HG02973 (cell line): ENCODE measurements around the gene JARID2.

Experiments used
- ATAC-seq: cut with Tn5 transposase; IDR thresholded peaks from one replicate; pipeline ENCODE4 v1.9.1; 2021; ENCODE audit warnings: moderate library complexity; ENCODE audit not compliant: unreplicated experiment

The JARID2 gene

DNA sequence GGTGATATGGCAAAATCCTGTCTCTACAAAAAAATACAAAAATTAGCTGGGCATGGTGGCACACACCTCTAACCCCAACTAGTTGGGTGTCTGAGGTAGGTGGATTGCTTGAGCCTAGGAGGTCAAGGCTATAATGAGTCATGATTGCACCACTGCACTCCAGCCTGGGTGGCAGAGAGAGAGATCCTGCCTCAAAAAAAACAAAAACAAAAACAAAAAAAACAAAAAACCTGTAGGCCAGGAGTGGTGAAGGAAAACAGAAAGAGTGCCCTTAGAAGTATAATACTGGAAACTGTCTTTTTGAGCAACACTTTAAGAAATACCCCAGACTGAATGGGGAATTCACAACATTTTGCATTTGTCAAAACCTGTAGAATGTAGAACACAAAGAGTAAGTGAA lies 85.3 kb downstream of the JARID2 start:
- ATAC-seq: no peak

DNA sequence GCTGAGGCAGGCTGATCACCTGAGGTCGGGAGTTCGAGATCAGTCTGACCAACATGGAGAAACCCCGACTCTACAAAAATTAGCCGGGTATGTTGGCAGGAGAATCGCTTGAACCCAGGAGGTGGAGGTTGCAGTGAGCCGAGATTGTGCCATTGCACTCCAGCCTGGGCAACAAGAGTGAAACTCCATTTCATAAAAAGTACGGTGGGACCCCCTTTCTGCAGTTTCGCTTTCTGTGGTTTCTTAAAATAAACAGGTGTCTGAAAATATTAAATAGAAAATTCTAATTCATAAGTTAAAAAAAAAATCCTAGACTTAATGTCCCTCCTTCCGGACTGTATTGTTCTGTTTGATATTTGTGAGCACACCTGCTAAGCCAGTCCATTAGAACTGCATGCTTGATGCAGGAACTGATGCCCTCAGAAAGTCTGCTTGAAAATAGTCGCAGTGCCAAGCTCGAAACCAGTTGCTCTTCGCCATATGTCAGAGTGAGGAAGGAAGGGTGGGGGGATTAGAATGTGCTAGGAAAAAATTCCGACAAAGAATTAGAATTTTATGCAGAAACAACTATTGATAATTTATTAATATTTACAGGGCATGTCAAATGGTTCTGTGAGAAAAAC lies 85.9 kb downstream of the JARID2 start:
- no peak for ATAC-seq

DNA sequence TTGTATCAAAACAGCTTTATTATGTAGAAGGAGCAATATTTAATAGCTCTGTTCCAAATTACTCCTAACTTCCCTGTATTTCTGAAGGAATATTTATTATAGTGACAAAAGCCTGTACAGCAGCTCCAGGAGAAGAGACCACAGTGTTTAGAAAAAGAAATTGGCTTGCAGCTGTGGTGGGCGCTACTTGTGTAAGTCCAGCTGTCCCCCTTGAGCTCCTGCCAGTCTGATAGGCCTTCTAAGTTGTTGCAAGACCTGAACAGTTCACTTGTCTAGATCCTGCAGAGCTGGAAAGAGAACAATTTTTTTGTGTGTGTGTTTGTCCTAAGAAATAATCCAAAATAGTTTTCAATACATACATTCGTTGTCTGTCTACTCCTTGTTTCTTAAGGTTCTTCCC lies 86.6 kb downstream of the JARID2 start:
- ATAC-seq: no peak

DNA sequence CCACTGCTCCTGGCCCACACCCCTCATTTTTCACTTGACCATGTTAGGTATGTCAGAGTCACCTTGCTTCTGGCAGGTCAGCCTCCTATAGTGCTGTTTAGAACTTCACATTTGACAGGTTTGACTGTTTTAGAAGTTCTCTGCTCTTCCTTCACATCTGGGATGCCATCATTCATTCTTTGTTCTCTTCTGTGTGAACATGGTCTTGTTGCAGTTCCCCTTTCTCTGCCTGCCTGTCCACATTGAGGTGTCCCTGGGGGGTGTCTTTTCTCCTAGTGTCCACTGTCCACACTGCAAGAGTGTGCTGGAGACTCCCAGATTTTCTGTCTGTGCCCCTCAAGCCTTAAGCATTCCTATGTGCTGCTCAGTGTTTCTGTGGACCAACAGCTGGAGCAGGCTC lies 89.5 kb downstream of the JARID2 start:
- ATAC-seq: no peak

DNA sequence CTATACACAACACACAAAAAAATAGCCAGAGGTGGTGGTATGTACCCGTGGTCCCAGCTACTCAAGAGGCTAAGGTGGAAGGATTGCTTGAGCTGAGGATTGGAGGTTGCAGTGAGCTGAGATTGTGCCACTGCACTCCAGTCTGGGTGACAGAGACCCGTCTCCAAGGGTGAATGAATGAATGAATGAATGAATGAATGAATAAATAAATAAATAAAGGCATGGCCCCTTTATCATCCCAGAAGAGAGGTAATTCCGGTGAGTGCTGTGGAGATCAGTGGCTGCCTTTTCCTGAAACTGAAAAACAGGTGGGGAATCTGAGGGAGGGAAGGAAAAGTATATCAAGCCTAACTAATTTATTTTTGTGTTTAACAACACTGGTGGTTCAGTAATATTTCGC lies 90.0 kb downstream of the JARID2 start:
- ATAC-seq: no peak

DNA sequence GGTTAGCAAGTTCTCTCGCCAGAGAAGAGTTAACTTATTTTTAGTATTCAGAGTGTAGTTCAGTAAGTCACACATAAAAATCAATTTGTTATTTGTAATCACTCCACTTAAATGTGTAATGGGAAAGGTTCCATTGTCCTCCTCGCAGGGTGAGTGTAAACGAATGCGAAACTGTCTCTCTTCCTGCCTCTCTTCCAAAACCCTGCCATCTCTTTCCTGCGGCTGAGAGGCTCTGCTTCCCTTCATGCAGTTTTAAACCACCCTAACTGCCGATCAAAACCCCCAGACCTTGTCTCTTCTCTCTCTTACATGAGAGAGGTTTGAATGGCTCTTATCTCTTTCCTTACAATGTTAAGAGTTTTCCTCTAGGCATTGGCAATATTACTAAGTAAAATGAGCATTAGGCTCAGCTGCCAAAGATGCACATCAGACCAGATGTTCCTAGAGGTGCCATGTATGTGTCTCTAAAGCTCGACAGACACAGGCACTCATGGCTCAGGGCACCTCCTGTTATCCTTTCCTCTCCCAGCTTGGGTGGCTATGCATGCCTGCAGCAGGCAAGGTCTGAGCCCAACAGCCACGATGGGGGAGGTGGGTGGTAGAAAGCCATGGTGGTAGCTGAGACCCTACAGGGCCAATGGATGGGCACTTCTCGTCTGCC lies 91.2 kb downstream of the JARID2 start:
- ATAC-seq: no peak

DNA sequence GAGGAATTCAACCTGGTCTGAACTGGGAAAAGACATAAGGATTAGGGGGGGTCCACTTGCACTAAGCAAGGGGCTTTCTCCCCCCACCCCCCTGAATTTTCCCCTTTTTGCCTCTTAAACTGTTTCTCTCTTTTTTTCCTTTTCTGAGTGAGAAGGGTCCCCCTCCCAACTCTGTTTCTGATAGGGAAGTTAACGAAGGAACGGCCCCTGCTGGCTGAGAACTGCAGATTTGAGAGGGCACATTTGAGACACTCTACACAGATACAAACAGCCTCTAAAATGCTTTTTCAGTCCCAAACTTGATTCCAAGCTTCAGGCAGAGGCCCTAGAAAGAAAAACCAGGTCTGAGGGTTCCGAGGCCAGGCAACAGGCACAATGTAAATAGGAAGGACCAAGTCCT lies 91.7 kb downstream of the JARID2 start:
- no peak for ATAC-seq

DNA sequence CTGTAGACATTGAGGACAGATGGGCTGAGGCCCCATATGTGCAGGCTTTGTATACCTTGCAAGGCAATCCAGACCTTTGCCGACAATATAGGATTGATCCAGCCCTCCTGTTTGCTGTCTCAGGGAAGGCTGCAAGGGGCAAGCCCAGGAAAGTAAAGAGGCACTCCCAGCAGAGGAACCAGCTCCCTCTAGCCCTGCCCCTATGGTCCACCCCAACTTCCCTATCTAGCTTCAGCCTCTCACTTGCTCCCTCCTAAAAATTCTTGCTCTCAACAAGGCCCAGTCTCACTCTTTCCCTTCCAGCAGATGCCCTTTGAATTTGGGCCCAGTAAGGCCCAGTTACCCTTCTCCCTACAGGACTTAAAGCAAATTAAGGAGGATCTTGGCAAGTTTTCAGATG lies 92.6 kb downstream of the JARID2 start:
- no peak for ATAC-seq

DNA sequence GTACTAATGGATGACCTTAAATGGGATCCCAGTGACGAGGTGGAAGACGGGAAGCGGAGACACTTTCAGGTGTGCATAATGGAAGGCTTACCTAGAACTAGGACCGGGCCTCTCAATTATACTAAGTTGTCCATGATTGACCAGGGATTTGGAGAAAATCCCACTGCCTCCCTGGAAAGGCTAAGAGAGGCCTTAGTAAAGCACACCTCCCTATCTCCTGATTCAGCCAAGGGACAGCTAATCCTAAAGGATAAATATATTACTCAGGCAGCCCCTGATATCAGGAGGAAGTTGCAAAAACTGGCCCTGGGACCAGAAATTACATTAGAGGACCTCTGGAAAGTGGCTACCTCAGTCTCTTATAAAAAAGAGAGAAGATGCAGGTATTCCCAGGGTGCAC lies 93.2 kb downstream of the JARID2 start:
- ATAC-seq: no peak

DNA sequence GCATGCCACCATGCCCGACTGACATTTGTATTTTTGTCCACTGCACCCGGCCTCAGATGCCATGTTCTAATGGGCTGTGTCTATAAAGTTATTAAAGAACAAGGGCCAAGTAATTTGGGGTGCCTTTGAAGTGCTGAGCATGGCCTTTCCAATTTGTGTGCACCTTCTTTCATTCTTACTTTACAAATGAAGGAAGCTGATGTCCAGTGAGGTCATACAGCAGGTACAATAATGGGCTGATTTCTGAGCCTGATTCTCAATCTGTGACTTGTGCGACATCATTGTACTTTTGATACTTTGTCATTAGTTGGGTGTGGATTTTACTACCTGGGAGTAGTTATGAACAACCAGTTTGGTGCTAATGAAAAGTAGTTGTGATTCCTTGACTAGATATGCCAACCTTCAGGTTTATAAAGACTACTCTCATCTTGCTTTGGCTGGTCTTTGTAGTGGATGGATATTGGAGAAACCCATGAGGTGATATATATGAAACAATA lies 94.3 kb downstream of the JARID2 start:
- ATAC-seq: no peak

DNA sequence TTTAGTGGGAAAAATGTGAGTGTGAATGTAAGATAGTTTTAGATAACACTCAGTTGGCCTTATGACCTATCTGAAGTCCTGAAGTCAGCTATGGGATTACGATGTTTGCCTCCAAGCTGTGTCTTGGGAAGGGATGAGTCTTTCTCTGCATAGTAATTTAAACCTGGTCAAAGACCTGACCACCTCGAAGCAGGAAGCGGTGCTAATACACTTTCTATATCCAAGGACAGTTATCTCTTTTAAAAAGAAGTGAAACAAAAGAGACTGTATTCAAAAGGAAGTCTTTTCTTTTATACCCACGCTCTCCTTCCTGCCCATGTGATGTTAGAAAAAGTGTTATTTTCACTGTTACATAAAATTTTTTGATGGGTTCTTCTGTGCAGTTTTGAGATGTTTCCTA lies 94.9 kb downstream of the JARID2 start:
- no peak for ATAC-seq

DNA sequence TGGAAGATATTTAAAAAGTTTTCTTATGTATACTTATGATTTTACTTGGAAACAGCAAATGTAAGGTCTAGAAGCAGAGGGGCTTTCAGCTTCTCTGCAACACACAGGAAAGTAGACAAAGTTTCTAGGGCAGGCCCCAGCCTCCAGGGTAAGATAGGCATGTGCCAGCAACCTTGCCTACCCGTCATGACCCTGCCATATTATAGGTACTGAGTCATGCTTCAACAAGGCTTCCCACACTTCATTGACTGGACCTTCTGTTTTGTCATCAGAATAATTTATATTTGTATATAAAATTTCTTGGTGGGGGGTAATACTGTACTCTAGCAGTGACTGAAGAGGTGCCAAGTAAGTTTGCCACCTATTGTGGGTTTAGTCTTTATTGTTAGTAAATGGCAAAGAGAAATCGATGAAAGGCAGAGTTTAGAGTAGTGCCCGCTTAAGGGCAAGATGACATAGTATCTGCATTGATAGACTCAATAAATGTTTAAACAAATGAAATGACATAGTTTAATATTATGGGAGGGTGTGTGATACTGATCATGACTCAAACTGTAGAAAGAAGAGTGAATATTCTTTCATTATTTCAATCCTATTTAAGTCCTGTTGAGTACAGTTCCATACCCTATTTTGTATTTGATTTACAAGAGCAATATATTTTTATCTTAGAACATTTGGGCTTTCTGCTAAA lies 95.6 kb downstream of the JARID2 start:
- no peak for ATAC-seq

DNA sequence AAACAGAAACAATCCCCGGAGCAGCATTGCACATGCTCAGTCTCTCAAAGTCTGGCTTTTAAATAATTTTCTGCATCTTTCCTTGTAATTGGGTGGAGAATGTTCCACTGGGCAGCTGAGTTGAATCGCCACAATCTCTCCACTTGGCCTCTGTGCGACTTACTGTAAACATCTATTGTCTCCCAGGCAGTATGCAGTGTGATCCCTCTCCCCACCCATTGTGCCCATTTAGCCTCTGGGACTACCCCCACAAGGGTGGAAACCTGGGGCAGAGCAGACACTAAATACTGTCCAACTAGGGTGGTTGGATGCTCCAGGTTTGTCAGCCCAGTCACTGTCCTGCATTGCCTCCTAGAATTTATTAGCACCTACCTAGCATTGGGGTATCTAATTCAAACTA lies 96.2 kb downstream of the JARID2 start:
- no peak for ATAC-seq

DNA sequence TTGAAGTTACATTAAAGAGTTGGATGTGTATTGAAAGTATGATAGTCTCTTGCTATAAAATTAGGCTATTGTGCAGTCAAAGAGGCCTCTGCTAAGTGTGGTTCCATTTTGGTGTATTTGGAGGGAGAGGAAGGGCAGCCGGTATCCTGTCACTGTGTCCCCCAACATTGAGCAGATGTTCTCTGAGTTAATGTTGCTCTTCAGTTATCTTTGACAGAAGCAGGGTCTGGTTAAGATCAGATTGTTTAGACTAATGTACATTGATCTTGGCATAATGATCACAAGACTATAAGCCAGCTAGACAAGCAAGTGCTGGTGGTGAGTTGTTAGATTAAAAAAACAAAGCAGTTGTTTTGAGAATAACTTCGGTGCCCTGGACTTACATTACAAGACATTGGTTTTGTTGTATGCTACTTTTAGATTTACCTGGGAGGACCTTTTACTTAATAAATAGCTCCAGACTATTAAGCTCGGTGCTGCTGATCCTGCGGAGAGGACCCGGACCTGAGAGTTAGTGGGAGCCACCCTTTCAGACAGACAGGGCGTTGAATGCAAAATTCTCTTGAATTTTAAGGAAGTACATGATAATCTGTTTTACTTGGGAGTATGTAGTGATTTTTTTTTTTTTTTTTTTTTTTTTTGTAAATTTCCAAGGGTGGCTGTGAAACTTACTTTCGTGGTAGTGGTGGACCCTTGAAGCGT lies 97.8 kb downstream of the JARID2 start:
- no peak for ATAC-seq

DNA sequence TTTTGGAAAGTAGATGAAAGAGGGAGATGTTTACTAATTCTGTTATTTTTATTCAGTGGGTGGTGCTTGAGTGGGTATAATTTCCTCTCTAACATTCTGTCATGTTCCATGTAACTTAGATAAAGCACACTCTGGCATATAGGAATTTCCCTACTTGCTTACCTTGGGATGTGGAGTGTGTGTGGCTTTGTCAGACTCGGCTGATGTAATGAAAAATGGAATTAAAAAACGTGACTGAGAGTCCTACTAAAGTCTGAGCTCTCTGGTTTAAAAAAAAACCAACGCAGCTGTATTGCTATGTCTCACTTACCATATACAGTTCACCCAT lies 98.3 kb downstream of the JARID2 start:
- ATAC-seq: no peak

DNA sequence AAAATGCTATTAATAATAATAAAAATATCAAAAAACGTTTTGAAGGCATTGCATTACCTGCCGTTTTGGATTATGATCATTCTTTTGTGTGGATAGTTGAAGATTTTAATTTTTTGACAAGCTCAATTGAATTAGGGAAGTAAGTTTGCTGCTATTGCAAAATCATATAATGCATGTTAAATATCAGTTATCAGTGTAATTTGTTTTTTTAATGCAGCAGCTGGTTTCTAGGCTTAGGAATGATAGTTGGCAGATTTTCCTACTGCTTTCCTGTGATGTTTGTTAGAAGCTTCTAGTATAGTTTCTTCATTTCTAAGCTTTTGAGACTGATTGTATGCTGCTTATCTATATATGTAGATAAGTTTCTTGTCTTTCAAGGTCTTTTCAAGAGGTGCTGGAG lies 99.0 kb downstream of the JARID2 start:
- no peak for ATAC-seq

DNA sequence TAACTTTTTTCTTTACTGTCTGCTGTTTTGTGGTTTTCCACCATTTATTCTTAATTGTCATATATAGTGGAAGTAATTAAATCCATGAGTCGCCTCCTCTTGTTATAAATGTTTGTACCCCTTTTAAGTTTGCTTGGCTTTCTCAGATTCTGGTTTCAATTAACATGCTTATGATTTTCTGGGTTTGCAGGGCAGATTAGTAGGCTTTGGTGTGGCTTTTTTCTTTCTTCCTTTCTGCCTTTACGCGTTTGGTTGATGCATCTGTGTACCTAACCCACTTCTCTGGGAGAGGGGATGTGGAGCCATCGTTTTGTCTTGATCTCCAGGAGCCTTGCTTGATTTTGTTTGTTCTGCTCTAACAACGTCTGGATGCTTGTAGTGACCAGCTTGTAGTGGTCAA lies 100.4 kb downstream of the JARID2 start:
- ATAC-seq: no peak

DNA sequence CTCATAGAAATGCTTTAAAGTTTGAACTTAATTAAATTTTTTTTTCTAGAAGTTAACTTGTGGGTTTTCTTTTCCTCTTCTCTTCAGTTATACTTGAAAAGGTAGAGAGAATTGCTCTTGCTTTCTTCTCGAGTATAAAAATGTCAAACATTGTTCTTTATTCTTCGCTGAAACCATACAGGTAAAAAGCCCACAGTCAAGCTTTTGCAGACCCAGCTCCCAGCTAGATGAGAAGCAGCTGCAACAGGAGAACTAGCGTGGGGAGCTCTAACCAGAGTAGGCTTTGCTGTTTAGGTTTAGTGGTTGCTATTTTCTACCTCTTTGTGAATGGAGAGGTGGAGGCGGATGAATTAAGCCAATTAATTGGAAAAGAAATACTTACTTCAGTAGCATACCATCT lies 102.7 kb downstream of the JARID2 start:
- ATAC-seq: no peak

DNA sequence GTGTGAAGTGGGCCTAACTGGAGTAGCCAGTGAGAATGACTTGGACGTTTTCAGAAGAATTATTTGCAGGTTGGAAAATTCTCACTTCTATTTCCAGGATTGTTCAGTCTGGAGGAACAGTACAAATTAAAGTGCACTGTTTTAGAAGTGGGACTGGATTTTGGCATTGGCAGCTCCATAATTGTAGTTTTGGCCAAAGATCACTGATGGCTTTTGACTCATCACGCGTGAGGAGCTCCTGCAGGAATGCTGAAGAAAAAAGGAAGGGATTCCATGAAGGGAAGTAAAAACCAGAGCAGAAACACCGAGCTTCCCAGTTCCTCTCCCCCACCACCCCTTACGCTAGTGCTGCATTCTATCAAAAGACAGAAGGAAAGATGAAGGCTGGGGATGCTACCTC lies 103.5 kb downstream of the JARID2 start:
- ATAC-seq: no peak

DNA sequence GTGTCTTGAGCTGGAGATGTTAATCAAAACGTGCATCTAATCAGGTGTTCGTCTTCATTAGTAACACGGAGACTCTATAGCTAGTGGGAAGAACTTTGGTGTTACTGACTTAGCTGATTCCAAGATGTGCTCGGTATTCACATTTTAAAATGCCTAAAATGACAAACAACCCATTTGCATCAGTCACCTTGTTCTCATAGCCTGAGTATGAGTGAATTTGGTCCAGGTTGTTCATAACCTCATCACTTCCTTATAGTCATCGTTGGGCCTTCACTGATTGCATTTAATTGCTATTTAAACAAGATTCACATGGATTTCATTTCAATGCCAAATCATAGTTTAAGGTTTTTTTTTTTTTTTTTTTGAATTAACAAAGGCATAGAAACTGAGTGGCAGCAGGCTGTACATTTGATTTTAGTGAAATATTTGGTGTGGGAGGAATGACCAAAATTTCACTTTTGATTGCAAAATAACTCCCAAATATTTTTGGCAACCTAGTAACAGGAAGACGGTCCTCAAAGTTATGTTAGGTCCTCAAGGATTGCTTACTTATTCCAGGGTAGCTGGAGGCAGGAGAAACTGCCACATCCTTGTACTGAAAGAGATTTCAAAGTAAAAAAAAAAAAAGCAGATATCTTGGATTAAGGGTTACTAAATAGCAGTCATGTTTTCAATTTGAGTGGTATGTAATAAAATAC lies 104.7 kb downstream of the JARID2 start:
- no peak for ATAC-seq

DNA sequence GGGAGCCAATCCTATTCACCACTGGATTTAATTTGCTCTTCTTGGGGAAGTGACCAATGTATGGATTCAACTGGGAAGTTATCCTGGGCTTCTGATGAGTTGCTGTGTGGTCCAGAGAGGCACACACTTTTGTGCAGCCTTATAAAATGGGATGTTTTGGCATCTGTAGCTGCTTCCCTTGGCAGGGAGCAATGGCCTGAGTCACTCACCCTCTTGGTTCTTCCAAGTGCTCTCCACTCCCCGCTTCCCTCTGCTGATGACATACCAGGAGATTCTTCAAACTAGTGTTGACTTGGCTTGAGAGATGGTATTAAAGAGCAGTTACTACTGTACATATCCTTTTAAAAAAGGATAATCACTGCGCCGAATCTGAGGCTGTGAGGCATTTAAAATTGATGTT lies 105.8 kb downstream of the JARID2 start:
- no peak for ATAC-seq
